Sigmoid colon (tissue), 7 donors: Measurements from ENCODE around the gene LMO7. TPM values are rescaled to one million over a fixed set of nuclear protein-coding genes. Genes with fewer than 3 reads are reported as not detected.

ENCODE experiments used
- DNase-seq: peaks from one replicate; pipeline ENCODE4 v3.0.0-alpha.2; 2019
- H3K27ac ChIP-seq, 4 donors: fragments of 200-600 bp; sonication (generic); one replicate each; pipeline ENCODE4 v1.5.1; 2016 to 2019; ENCODE audit warnings: mild to moderate bottlenecking in 1 of 4
- H3K27me3 ChIP-seq, 3 donors: fragments of 200-600 bp; sonication (generic); one replicate each; pipeline ENCODE4 v1.5.1; 2019; ENCODE audit warnings: mild to moderate bottlenecking in 1 of 3
- H3K36me3 ChIP-seq, 4 donors: fragments of 200-600 bp; sonication (generic); one replicate each; pipeline ENCODE4 v1.5.1; 2016 to 2019
- H3K4me1 ChIP-seq, 4 donors: fragments of 200-600 bp; sonication (generic); one replicate each; pipeline ENCODE4 v1.5.1; 2017 to 2019
- H3K4me3 ChIP-seq, 4 donors: fragments of 200-600 bp; sonication (generic); one replicate each; pipeline ENCODE4 v1.5.1; 2017 to 2019; ENCODE audit warnings: mild to moderate bottlenecking in 2 of 4, moderate library complexity in 1 of 4
- H3K9me3 ChIP-seq, 4 donors: fragments of 200-600 bp in 3 of 4; sonication (generic) in 3 of 4; one replicate each; pipeline versions ENCODE4 v1.5.1 to v1.6.1; 2013 to 2019
- CTCF ChIP-seq, 4 experiments: fragments of 450-650 bp in 3 of 4; fragments of 200-600 bp in 1 of 4; IDR thresholded peaks; one replicate each; pipeline ENCODE4 v1.5.1; 2016 to 2019; ENCODE audit warnings: antibody characterized with exemption in 4 of 4, mild to moderate bottlenecking in 3 of 4, moderate library complexity in 2 of 4
- EP300 ChIP-seq, 4 donors: sonication (generic); formaldehyde crosslinking; IDR thresholded peaks; one replicate each; pipeline ENCODE4 v1.6.1; 2017; ENCODE audit warnings: antibody characterized with exemption in 4 of 4
- POLR2A ChIP-seq, 2 donors: fragments of 450-650 bp; IDR thresholded peaks; one replicate each; pipeline ENCODE4 v1.6.1; 2016; ENCODE audit warnings: antibody characterized with exemption in 2 of 2, mild to moderate bottlenecking in 2 of 2, moderate library complexity in 2 of 2
- POLR2AphosphoS5 ChIP-seq, 4 donors: sonication (generic); formaldehyde crosslinking; IDR thresholded peaks; one replicate each; pipeline ENCODE4 v1.6.1; 2017; ENCODE audit warnings: antibody characterized with exemption in 4 of 4
- WGBS, 2 donors: extraction: QIAGEN DNeasy Blood & Tissue Kit; methylation state at CpG; one replicate each; pipeline ENCODE4 v1.1.7; 2013; 5-methylcytosine and 5-hydroxymethylcytosine counted together
- intact Hi-C: fragments of 100-400 bp; cut with DNase I; formaldehyde crosslinking; loops from one replicate; pipeline ENCODE4 v1.15.1; 2023
- polyA plus RNA-seq, 3 donors: library from polyadenylated mRNA; stranded (reverse); fragments of 200-250 nt; gene quantifications; one replicate each; pipeline ENCODE4 v1.2.3, GENCODE V29; 2013
- total RNA-seq, 4 donors: library from RNA; depleted of rRNA; stranded (reverse); fragments of >200 nt; gene quantifications; one replicate each; pipeline ENCODE4 v1.1.0, GENCODE V29; 2016
- donor health status: healthy with polysubstance abuse.
- donor health status: Bipolar disorder and iron deficiency.
- donor health status: healthy.

The LMO7 gene
- total and polyA plus RNA-seq, 7 donors = 5.0 to 66.4 (median 19.4) TPM

GRCh38 chr13:75648446-75648845 is 12.3 kb downstream of the LMO7 start:
- 95 to 97% methylated on average over 2 of the region's 2 CpGs for WGBS, 2 donors
- intact Hi-C loops = no loop called here

GRCh38 chr13:75651013-75651412 is 14.9 kb downstream of the LMO7 start:
- TF ChIP-seq POLR2A (IDR thresholded peaks at IDR 0.05) (no peak), POLR2AphosphoS5 (IDR thresholded peaks at IDR 0.05) (no peak), EP300 (IDR thresholded peaks at IDR 0.05) (no peak), CTCF (IDR thresholded peaks at IDR 0.05) (no peak)
- WGBS, 2 donors = 94 to 96% methylated on average over 2 of the region's 2 CpGs
- Histone ChIP-seq H3K27me3 (no peaks in the 10 kb centered on the region), H3K27ac (no peak overlapping the region), H3K4me3 (no peak overlapping the region), H3K9me3 (no peaks in the 10 kb centered on the region), H3K4me1 (no peaks in the 10 kb centered on the region), H3K36me3 (no peaks in the 10 kb centered on the region)
- intact Hi-C loops = no loop called here
- DNase-seq = no peak

More at GRCh38 chr13:75648446-75648845, 12.3 kb downstream of the LMO7 start:
- no peaks in the 10 kb centered on the region for H3K27me3 ChIP-seq
- no peak overlapping the region for H3K27ac ChIP-seq
- H3K4me1 ChIP-seq = no peaks in the 10 kb centered on the region
- DNase-seq = no peak
- no peaks in the 10 kb centered on the region for H3K9me3 ChIP-seq
- H3K4me3 ChIP-seq = no peak overlapping the region
- TF ChIP-seq EP300 (IDR thresholded peaks at IDR 0.05) = no peak
- TF ChIP-seq POLR2A (IDR thresholded peaks at IDR 0.05) = no peak
- no peak for TF ChIP-seq POLR2AphosphoS5 (IDR thresholded peaks at IDR 0.05)
- TF ChIP-seq CTCF (IDR thresholded peaks at IDR 0.05) = no peak
- no peaks in the 10 kb centered on the region for H3K36me3 ChIP-seq

GRCh38 chr13:75652726-75653125 is 16.6 kb downstream of the LMO7 start:
- Histone ChIP-seq H3K9me3 (no peaks in the 10 kb centered on the region), H3K36me3 (no peaks in the 10 kb centered on the region), H3K27ac (no peak overlapping the region), H3K4me1 (no peaks in the 10 kb centered on the region), H3K4me3 (no peak overlapping the region), H3K27me3 (no peaks in the 10 kb centered on the region)
- TF ChIP-seq EP300 (IDR thresholded peaks at IDR 0.05) = no peak
- TF ChIP-seq CTCF (IDR thresholded peaks at IDR 0.05) = no peak
- no peak for TF ChIP-seq POLR2A (IDR thresholded peaks at IDR 0.05)
- TF ChIP-seq POLR2AphosphoS5 (IDR thresholded peaks at IDR 0.05) = no peak
- WGBS, 2 donors = 92 to 97% methylated on average over 2 of the region's 2 CpGs
- no peak for DNase-seq
- intact Hi-C loops = no loop called here

- DNase-seq = no peak
- H3K27me3 ChIP-seq = no peaks in the 10 kb centered on the region
- no peak for TF ChIP-seq POLR2AphosphoS5 (IDR thresholded peaks at IDR 0.05)
- no peak for TF ChIP-seq CTCF (IDR thresholded peaks at IDR 0.05)
- TF ChIP-seq POLR2A (IDR thresholded peaks at IDR 0.05) = no peak
- TF ChIP-seq EP300 (IDR thresholded peaks at IDR 0.05) = no peak
- no peak overlapping the region for H3K27ac ChIP-seq
- H3K4me3 ChIP-seq = no peak overlapping the region
- H3K9me3 ChIP-seq = no peaks in the 10 kb centered on the region
- H3K36me3 ChIP-seq = no peaks in the 10 kb centered on the region
- WGBS, 2 donors = 98 to 99% methylated on average over 3 of the region's 3 CpGs
- no peaks in the 10 kb centered on the region for H3K4me1 ChIP-seq
- intact Hi-C loops = no loop called here
Measured at GRCh38 chr13:75656425-75656989, 20.4 kb downstream of the LMO7 start.

GRCh38 chr13:75657111-75657510 is 21.0 kb downstream of the LMO7 start:
- Histone ChIP-seq H3K36me3 (no peaks in the 10 kb centered on the region), H3K4me3 (no peak overlapping the region), H3K27me3 (no peaks in the 10 kb centered on the region), H3K27ac (no peak overlapping the region), H3K4me1 (no peaks in the 10 kb centered on the region), H3K9me3 (no peaks in the 10 kb centered on the region)
- TF ChIP-seq POLR2A (IDR thresholded peaks at IDR 0.05) (no peak), CTCF (IDR thresholded peaks at IDR 0.05) (no peak), POLR2AphosphoS5 (IDR thresholded peaks at IDR 0.05) (no peak), EP300 (IDR thresholded peaks at IDR 0.05) (no peak)
- WGBS, 2 donors = 96 to 97% methylated on average over 1 of the region's 1 CpG
- no peak for DNase-seq
- intact Hi-C loops = no loop called here
